ENCODE data around the gene NEK8. TPM values are rescaled to one million over a fixed set of nuclear protein-coding genes. Genes with fewer than 3 reads are reported as not detected.

Gene NEK8
- total and polyA plus RNA-seq, 9 of the 15 experiments (the other 6 are each of a cell fraction or from before 2014, with no cell fraction given) = 0.98 to 16.6 (median 4.6) TPM

DNA sequence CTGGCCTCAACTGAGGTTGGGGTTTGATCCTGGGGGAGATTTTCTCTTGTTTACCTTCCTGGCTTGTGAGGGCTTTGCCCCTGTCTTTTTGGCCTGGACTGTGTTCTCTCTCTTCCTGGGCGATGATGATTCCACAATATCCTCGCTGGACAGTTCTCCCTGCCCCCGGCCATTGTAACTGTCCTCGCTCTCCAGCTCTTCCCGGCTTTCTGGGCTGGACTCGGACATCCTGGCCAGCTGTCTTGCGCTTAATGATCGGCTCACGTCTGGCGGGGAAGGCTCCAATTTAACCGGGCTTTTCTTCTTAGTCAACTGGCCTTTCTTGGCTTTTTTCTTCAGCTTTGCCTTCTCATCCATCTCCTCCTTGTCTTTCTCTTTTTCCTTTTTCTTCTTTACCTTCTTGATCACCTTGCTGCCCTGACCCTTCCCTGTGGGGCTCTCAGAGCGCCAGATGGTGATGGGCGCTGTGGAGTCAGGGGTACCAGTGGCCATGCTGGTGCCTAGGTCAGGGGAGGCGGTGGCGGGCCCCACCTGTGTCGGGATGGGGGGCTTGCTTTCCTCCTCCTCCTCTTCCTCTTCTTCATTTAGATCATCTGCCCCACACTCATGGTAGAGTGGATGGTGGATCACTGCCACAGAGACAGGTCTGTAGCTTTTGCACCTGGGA lies 24.9 kb upstream of the NEK8 start (continued):
- TF ChIP-seq, protein P1, sequence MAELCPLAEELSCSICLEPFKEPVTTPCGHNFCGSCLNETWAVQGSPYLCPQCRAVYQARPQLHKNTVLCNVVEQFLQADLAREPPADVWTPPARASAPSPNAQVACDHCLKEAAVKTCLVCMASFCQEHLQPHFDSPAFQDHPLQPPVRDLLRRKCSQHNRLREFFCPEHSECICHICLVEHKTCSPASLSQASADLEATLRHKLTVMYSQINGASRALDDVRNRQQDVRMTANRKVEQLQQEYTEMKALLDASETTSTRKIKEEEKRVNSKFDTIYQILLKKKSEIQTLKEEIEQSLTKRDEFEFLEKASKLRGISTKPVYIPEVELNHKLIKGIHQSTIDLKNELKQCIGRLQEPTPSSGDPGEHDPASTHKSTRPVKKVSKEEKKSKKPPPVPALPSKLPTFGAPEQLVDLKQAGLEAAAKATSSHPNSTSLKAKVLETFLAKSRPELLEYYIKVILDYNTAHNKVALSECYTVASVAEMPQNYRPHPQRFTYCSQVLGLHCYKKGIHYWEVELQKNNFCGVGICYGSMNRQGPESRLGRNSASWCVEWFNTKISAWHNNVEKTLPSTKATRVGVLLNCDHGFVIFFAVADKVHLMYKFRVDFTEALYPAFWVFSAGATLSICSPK (IDR thresholded peaks at IDR 0.05; ENCODE audit: borderline replicate concordance) = no peak

DNA sequence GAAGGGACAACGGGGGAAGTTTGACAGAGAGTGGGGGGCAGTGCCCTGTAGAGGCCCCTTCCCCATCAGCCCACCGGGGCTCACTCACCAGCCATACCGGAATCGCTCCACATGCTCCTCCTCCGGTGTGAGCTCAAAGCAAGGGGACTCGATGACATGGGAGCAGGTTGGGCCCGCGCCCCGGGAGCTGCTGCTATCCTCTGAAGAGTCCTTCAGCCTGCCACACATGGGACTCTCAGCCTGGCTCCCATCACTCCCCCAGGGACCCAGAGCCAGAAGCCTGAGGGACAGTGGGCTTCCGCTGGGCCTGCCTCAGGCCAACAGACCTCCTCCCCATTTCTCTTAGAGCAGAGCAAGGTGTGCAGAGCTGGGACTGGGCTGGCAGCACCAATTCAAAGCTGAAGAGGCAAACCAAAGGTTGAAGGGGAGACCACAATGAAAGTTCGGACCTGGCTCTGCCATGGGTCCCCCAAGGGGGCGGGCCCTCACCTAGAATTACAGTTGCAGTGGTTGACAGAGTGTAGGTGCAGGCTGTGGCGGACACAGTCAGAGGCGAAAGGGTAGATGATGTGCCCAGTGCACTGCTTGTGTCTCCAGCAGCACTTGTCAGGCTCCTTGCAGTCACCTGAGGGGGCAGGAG lies 24.2 kb upstream of the NEK8 start:
- BruUV-seq (replicated peaks) = no TSS peak
- intact Hi-C loops (cut with micrococcal nuclease) (no loop called here), in situ Hi-C loops (cut with MboI) (no loop called here)
- DNase-seq (ENCODE audit: extremely low read depth in 1 of 4, low spot score in 3 of 4) = peak in 1 of 4 experiments; percentile 15
- WGBS (ENCODE audit: insufficient coverage, low coverage, missing lambda C conversion rate) = 92% methylated on average over 14 of the region's 14 CpGs
- H3K36me3 ChIP-seq (ENCODE audit: control insufficient read depth, insufficient read depth, low read length) = peaks cover 59% of the 10 kb centered on the region
- CTCF ChIA-PET (ENCODE audit: low intra/inter-chr PET ratio) = no interaction called here
- H2AFZ ChIP-seq (ENCODE audit: low read depth, low read length) = no peak overlapping the region
- no peak overlapping the region for H3K27ac ChIP-seq (ENCODE audit: extremely low read depth, low read depth, low read length)
- H3K4me1 ChIP-seq (replicated peaks in 1 of 2; ENCODE audit: control insufficient read depth in 2 of 2, insufficient read depth in 2 of 2, low read length in 2 of 2) = peaks cover 2 to 10% of the 10 kb centered on the region in 2 experiments; a peak in 3 of 5 replicates
- no peaks in the 10 kb centered on the region for H3K27me3 ChIP-seq (ENCODE audit: control insufficient read depth in 2 of 2, insufficient read depth in 2 of 2, low read length in 2 of 2)
- no peaks in the 10 kb centered on the region for H3K9me3 ChIP-seq (replicated peaks; ENCODE audit: control insufficient read depth, insufficient read depth, low read depth, low read length)
- H4K20me1 ChIP-seq (replicated peaks; ENCODE audit: control insufficient read depth, insufficient read depth, low read length) = no peaks in the 10 kb centered on the region; the same call in 1 of the 2 replicates
- FAIRE-seq = no peak
- H3K9ac ChIP-seq (ENCODE audit: insufficient read depth in 1 of 2, low read depth in 2 of 2, low read length in 2 of 2) = peak overlapping the region in 1 of 2 experiments; percentile 39; a peak in 2 of 4 replicates
- H3K9me1 ChIP-seq (ENCODE audit: control insufficient read depth, insufficient read depth, low read length) = no peaks in the 10 kb centered on the region
- ATAC-seq = no peak
- peak; percentile 59; the same call in 1 of the 2 replicates for TF ChIP-seq POLR2G (IDR thresholded peaks at IDR 0.05; ENCODE audit: low read depth, low read length)
- TF ChIP-seq MCM2 (IDR thresholded peaks at IDR 0.05; ENCODE audit: low read depth) = no peak
- no peak overlapping the region for H3K4me2 ChIP-seq (ENCODE audit: insufficient read depth, low read length)
- H3K79me2 ChIP-seq (ENCODE audit: control insufficient read depth, insufficient read depth, low read length) = no peaks in the 10 kb centered on the region
- POLR2A ChIA-PET = interaction anchor here (0.6 to 4.0 kb wide), 12 partner anchors 9 to 67 kb away, joined by 3 to 27 read pairs (median 4); partner anchors contain the start of genes RPL23A, SDF2 and SUPT6H
- H3K4me3 ChIP-seq = no peak overlapping the region

All from K562 (cell line).